NCI-H524 treated with DMSO at 0.1 percent for 48 hours (cell line): ENCODE data around the gene ARHGAP28.
"Not testable (repeated sequence)": the region's sequence is repeated elsewhere in the genome, so short reads cannot be mapped to it uniquely, and the experiment has no call there.

Experiments
- DNase-seq: peaks from one replicate; lab custom pipeline; 2025; lab: John Stamatoyannopoulos, UW

ARHGAP28 gene

DNA sequence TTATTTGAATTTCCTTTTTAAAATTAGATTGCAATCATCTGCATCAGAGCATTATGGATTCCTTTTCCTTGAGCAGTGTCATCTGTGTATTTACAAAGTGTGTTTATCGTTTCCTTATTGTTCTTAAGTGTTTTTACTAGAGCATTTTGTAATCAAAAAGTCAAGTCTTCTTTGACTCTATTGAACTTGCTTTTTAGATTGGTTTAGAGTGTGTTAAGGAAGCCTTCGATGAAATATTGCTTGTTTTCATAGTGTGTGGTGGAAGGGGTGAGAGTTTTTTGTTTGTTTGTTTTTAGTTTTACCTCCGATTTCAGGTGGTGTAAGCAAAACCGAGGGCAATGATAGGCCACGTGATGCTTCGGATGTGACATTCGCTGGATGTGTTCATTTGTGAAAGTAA is 45.7 kb downstream of the ARHGAP28 start:
- no peak for DNase-seq

DNA sequence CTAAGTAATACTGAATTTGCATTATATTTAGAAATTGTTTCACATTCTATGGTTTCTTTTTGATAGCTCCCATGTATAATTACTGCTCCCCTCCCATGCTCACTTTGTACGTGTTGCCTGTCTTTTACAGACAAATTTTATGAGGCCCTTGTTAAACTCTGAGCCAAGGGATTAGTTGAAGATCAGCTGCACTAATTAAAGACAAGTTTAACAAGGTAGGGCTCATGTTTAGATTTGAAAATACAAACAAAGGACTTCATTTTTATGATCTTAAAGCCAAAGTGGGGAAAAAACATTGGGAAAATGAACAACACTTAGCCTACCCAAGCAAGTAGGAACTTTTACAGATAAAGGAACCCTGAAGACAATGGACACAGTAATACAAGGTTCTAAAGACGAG is 46.2 kb downstream of the ARHGAP28 start:
- DNase-seq, result no peak

DNA sequence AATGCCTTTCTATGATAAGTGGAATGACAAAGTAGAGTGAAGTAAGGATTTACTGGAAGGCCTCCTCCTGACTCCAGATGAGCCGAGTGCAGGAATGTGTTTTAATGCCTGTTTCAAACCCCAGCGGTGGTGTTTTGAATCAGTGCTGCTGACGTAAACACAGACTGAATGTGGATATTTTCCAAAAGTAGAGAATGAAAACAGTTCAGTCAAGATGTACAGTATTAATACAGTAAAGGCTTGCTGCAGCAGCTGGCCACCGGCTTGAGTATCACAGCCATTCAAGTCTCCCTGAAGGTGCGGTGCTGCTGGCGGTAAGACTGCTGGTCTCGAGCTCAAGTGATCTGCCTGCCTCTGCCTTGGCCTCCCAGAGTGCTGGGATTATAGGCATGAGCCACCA is 46.7 kb downstream of the ARHGAP28 start:
- peak; percentile 8 for DNase-seq

DNA sequence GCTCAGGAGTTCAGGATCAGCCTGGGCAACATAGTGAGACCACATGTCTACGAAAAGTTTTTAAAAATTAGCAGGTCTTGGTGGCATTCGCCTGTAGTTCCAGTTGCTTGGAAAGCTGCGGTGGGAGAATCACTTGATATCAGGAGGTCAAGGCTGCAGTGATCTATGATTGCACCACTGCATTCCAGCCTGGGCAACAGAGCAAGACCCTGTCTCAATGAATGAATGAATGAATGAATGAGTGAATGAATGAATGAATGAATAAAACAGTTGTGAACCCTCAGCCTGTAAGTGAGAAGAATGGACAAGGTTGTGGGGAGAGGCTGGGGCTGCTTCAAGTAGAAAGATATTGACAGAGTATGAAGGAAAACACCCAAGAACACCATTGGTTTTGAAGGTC is 48.0 kb downstream of the ARHGAP28 start:
- no peak for DNase-seq

DNA sequence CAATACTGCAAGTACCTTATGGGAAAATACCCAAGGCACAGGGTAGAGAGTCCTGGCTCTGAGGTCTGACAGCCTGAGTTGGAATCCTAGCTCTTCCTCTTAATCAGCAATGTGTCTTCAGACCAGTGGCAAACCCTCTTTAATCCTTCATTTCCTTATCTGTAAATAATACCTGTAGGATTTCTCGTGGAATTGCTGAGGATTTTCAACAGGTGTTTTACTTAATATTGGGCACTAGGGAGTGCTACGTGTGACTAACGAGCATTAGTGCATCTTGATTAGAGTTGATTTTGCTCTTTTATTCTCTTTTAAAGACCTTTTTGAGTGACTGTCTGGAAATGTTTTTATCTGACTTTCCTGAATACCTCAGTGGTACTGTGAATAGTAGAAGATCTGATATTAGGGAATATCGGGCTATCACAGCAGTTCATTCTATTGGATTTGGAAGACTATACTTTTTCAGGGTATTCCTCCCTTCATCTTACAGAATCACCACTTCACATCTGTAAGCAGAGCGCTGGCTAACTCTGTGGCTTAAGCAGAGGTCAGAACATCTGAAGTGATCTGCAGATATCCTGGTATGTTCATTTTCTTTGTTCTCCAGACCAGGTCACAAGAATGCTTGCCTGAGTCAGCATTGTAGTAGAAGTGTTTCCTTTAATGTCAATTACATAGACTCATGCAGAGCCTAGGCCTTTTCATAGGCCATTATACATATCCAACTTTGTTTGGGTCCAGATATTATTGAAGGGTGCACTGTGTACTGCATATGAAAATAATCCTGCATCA is 49.1 kb downstream of the ARHGAP28 start:
- DNase-seq, result no peak

DNA sequence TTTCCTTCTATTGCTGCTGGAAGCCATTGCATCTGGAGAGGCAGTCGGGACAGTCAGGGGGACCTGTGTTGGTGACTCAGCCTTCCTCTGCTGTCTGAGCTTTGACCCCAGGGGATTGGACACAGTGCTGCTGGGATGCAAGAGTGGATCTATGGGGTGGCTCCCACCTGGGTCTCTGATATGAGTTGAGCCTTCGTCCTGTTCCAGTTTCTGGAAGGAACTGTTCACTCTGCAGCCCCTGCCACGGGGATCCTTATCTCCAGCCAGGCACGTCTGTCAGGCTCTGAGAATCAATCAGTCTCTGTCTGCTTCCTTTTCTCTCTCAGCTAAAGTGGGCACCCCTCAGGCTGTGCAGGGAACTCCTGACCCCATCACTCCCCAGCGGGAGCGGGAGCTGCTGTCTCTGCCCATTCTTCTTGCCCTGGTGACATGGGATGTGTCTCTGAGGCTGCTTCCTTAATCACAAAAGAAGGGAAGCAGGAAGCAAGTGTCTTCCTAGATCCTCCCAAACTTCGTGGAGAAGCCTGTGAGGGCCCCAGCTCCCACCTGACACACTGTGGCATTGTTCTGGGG is 51.7 kb downstream of the ARHGAP28 start:
- no peak for DNase-seq

DNA sequence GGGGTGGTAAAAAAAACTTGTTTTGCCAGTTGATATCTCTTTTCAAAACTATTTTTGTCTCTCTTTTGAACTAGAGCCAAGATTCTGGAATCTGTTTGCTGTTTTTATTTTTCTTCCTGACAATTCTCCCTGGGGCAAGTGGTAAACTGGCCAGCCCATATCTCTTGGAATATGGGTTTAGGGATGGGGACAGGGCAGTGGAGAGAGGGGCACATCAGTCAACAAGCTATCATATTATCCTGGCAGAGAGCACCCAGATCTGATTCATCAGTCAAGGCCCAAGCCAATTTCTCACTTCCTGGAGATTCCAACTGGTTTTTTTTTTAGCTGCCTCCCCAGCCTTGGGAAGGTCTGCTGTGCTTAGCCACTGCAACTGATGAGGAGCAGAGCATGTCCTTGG is 52.3 kb downstream of the ARHGAP28 start:
- no peak for DNase-seq

DNA sequence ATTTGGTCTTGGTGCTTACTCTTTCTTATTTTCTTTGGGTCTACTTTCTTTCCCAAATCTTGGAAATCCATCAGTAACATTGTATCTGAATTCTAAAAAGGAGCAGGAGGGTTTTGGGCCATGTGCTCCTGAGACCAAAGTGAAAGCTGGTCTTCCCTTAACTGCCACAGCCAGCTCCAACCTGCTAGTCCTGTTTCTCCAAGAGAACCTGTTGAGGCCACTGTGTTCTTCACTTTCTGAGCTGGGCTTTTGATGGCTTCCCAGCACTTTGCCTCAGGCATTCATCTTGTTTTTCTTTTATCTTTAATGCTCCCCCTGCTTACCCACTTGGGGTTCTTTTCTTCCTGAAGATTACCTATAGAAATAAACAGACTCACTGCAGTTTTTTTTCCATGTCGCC is 53.3 kb downstream of the ARHGAP28 start:
- DNase-seq, result no peak

DNA sequence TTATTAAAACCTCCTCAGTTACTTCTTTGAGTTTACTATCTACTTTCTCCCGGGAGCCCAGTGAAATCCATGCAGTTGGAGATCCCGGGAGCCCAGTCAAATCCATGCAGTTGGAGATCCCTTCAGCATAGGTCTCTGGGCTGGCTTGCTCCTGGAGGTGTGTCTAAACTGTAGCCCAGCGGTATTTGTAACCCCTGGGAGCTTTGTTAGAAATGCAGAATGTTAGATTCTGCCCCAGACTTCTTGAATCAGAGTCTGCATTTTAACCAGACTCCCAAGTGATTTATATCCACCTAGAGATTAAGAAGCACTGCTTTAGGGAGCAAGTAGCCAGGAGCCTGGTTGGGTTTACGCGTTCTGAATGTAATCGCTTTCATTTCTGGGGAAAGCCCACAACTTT is 54.5 kb downstream of the ARHGAP28 start:
- no peak for DNase-seq

DNA sequence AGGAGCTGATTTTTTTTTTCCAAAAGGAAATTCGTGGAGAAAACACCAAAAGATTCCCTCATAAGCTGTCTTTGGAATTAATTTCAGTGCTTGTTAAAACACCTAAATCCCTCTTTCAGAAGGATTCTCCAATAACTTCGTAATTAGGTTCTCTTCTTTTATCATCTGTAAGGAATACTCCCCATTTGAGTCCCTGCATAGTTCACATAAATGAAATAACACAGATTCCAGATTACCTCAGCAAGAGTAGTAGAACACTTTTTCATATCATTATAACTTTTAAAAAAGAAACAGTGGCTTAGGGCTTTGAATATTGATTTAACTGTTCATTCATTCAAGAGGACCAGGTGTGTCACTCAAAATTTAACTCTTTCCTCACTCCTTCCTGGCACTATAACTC is 55.5 kb downstream of the ARHGAP28 start:
- DNase-seq, result no peak

DNA sequence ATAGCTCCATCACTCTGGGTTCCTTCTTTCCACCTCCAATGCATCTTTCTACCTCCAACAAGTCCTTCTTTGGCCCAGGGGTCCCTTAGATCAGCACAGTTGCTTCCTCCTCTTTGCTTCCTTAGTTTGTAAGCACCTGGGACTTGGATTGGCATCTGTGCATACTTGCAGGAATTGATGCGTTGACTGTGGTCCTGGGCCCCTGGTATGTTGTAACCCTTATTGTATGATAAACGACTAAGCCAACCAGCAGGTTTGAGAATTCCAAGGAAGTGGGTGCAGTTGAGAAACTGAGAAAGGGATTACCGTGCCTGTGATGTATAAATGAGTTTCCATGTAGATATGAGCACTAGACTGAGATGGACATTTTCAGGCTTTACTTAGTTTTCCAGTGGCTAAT is 55.9 kb downstream of the ARHGAP28 start:
- DNase-seq, result no peak

DNA sequence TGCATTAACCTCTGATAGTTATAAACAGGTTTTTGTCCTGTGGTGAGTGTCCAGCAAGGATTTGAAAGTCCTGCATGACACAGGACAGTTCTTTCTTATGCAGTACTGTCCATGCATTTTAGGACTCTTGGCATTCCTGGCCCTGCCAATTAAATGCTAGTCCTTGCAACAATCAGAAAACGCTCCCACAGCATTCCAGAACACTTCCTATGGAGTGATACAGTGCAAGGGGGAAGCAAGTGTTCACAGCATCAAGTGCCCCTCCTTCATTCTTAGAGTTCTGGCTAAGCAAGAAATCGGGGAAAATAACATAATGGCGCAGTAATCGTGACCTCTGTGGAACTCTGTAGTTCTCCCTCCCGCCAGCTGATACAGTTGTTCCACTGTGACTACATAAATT is 62.9 kb downstream of the ARHGAP28 start:
- DNase-seq, result no peak

DNA sequence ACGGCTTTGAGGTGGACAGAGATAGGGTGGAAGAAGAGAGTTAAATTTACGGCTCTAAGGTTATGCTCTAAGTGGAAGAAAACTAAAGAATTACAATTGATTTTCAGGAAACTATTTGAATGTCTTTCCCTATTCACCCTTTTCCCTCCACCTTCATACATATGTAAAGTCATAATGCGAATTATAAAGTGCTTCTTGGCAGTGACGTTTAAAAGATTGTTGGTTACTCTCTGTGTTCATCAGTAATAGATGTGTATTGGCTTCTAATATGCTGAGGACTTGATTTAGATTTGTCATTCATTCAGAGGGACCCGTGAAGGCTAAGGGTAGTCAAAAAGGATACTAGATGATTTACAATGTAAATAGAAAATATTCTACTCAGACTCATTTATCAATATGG is 63.9 kb downstream of the ARHGAP28 start:
- no peak for DNase-seq

DNA sequence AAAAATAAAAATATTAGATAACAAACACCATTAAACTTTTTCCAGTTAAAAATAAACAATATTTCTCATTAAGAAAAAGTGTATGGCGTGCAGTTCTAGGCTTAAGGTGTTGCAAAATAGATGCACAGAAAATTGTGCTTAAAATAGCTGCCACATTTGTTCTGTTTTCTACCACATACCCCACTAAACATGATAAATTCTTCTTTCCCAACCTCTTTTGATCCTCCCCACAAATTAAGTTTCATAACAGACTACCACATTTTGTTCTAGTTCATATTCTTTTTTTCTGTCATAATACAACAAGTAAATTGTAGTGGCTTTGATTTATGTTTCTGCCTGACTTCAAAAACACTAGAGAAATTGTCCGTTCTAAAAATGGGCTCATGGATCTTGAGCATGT is 64.5 kb downstream of the ARHGAP28 start:
- no peak for DNase-seq

DNA sequence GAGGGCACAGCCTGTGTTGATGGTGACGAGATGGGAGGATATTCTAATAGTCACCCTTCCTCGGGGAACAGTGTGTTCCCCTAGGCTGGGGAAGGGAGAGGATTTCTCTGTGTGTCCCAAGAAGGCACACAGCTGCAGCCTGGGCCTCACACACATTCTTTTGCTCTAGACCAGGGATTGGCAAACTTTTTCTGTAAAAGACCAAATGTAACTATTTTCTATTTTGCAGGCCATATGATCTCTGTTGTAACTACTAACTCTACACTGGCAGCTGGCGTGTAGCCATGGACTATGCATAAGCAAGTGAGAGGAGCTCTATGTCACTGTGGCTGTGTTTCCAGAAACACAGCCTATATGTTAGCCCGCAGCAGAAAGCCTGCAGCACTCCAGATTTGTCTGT is 65.8 kb downstream of the ARHGAP28 start:
- no peak for DNase-seq

DNA sequence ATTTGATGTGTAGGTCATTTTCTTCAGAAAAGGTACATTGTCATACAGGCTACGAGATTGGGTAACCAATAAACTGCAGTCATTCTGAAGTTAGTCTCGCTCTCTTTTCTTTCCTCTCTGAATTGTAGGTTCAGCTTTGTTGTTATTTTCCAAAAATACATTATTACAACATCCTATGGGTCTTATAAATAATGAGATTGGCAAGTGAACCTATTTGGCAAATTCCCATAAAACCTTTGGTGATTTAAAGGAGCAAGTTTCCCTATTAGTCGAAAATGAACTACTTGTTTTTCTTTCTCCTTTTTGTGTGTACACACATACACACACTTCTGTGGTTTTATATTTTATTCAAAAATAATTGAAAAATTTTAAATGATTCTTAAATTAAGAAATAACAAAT is 67.0 kb downstream of the ARHGAP28 start:
- DNase-seq, result no peak

DNA sequence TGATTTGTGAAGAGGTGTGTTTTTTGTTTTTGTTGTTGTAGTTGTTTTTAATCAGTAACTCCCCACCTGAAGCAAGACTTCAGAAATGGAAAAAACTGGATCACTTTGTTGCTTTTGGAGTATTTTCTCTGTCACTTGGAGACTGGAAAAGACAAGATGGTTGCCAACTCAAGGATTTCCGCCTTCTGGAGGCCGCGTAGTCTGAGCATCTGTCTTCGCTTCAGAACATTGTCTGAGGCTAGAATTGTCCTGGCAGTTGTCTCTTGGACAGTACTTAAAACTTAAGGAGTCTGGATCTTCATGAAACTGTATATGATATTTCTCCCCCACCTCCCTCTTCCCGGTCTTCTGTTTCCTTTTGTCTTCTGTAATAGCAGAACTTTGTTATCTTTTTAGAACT is 67.7 kb downstream of the ARHGAP28 start:
- no peak for DNase-seq

DNA sequence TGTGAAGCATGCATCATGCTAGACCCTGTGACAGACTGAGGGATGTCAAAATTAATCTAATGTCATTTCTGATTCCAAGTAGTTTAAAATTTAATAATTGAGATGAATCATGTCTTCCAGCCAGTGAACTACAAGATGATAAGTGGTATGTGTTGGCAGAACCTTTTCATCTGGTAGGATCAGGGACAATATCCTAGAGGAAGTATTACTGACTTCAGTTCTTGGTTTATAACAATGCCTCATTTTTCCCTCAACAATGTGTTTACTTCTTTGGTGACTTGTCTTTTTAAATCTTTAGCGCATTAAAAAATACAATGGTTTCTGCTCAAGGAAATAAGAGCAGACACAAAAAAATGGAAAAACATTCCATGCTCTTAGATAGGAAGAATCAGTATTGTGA is 69.4 kb downstream of the ARHGAP28 start:
- no peak for DNase-seq

DNA sequence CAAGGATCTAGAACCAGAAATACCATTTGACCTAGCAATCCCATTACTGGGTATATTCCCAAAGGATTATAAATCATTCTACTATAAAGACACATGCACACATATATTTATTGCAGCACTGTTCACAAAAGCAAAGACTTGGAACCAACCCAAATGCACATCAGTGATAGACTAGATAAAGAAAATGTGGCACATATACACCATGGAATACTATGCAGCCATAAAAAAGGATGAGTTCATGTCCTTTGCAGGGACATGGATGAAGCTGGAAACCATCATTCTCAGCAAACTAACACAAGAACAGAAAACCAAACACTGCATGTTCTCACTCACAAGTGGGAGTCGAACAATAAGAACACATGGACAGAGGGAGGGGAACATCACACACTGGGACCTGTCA is 70.8 kb downstream of the ARHGAP28 start:
- DNase-seq, result not testable (repeated sequence)

DNA sequence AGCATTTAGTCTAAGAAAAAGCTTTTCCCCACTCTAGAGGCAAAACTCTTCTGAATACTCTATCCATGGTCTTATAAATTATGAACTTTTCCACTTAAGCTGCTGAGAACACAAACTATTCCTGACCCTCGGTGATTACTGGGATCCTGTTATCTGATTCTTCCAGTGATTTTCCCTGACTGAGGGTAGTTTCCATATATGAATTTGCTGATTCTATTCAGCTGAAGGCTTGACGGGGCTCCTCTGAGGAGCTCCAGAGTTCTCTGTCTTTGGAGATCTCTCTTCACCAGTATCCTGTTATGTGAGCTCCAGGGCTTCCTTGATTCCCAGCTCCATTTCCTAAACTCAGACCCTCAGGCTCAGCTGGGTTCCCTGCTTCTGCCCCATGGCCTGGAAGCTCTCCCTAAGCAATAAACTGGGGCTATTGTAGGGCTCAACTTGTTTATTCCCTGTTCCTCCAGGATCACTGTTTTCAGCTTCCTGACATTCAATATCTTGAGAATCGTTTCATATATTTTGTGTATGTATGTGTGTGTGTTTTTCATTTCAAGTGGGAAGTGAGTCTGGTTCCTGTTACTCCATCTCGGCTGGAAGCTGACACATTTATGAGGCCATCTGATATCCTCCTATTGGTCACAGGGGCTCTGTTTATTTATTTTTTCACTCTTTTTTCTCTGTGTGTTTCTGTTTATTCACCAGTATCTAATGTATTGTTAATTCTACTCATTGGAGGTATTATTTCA is 78.2 kb downstream of the ARHGAP28 start:
- no peak for DNase-seq

DNA sequence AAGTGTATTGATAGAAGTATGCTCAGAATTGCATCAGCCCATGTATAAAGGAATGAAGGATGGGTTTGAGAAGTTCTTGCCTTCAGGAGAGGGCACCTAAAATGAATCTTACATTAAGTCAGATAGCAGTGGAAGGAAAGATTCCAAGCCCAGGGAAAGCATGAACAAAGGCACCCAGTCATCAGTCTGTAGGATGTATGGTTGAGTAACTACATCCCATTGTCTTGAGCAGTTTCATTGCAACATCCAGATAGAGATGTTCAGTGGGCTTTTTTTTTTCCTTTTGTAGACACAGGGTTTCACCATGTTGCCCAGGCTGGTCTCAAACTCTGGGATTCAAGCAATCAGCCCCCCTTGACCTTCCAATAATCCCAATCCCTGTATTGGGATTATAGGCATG is 80.7 kb downstream of the ARHGAP28 start:
- no peak for DNase-seq

DNA sequence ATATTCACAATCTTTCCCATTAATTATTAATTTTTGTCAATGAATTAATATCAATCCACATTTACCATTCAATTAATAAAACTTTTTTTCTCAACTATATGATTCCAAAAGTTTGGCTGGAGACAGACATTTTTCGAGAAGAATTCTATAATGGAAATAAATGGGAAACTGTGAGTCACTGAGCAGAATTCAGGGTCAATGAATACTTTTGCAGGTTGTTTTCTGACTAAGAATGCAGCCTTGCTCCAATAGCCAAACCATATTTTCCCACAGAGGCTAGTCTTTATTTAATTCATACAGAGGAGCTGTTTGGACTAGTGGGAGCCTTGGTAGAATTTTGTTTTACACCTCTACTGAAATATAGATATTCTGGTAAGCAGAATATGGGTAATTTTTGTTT is 82.3 kb downstream of the ARHGAP28 start:
- DNase-seq, result no peak

DNA sequence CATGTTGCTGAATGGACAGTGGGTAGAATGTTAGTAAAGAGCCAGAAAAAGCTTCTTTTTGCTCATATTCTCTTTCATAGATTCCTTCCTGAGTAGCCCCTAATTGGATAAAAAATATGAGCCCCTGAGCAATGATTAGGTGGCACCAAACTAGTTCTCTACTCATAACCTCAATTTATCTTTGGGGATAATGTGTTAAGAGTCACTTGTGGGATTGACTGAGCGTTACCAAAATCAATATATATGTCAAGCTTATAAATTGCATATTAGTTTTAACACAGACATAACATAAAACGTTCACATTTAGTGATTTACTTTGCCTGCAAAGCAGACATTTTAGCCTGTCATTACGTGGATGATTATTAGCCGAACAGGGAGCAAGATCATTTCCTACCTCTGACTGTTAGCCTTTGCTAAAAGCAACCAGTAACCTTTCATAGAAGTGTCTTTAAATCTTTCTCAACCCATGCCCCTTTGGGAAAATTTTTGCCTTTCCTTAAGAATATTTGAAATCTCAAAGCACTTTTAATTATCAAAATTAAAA is 85.4 kb downstream of the ARHGAP28 start:
- DNase-seq, result no peak
